Hepatocyte (in vitro differentiated cells): ENCODE measurements around the gene LRRC47.

Source experiments
- EZH2 ChIP-seq: fragments of 200-600 bp; sonication (generic); IDR thresholded peaks from 2 replicates; pipeline ENCODE4 v1.6.1; 2016; ENCODE audit warnings: antibody characterized with exemption, mild to moderate bottlenecking, borderline replicate concordance
- TF ChIP-seq, protein P1 (sequence below): fragments of 200-600 bp; sonication (generic); IDR thresholded peaks from 2 replicates; pipeline ENCODE4 v1.5.1; 2016; ENCODE audit warnings: antibody characterized with exemption, mild to moderate bottlenecking; ENCODE audit not compliant: poor library complexity

DNA sequence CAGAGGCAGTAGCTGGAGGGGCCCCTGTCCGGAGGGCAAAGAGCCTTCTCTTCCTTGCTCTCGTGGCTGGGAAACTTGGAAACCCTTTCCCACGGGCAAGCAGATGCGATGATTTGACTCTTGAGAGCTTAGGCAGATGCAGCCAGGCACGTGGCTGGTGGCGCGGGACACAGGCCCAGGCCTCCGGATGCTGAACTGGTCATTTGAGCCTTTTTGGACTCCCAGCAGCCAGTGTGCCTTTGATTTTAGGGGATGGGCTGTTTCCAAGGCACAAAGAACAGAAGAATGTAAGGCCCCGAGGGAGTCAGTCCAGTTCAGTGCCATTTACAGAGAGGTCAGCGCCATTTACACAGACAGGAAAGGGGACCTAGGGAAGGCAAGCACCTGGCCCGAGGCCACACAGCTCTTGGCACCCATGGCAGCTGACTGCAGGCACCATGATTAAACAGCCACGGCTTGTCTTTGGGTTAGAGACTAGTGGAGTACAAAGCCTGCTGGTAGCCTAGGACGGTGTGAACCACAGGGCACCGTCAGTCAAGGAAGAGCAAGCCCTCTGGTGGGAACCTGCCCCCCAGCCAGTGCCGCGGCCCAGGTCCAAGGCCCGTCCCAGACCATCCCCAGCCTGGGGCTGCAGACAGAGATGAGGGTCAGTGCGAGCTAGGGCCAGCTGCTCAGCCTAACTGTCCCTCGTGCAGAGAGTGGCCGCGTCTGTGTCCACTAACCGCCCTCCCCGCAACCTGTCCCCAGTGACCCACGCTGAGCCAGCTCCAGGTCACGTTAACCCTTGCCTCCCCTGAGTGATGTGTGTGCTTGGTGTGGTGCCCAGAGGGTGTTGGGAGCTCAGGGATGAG lies 64.5 kb downstream of the LRRC47 start:
- TF ChIP-seq, protein P1, sequence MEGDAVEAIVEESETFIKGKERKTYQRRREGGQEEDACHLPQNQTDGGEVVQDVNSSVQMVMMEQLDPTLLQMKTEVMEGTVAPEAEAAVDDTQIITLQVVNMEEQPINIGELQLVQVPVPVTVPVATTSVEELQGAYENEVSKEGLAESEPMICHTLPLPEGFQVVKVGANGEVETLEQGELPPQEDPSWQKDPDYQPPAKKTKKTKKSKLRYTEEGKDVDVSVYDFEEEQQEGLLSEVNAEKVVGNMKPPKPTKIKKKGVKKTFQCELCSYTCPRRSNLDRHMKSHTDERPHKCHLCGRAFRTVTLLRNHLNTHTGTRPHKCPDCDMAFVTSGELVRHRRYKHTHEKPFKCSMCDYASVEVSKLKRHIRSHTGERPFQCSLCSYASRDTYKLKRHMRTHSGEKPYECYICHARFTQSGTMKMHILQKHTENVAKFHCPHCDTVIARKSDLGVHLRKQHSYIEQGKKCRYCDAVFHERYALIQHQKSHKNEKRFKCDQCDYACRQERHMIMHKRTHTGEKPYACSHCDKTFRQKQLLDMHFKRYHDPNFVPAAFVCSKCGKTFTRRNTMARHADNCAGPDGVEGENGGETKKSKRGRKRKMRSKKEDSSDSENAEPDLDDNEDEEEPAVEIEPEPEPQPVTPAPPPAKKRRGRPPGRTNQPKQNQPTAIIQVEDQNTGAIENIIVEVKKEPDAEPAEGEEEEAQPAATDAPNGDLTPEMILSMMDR = no peak
- no peak for TF ChIP-seq EZH2
